Measurements from ENCODE around the gene MCF2L2. TPM values are rescaled to one million over a fixed set of nuclear protein-coding genes. Genes with fewer than 3 reads are reported as not detected.

The MCF2L2 gene
- total and polyA plus RNA-seq, 2 donors (not counting 1 experiment from before 2014, with no cell fraction given): 0.03 to 1.6 TPM

DNA sequence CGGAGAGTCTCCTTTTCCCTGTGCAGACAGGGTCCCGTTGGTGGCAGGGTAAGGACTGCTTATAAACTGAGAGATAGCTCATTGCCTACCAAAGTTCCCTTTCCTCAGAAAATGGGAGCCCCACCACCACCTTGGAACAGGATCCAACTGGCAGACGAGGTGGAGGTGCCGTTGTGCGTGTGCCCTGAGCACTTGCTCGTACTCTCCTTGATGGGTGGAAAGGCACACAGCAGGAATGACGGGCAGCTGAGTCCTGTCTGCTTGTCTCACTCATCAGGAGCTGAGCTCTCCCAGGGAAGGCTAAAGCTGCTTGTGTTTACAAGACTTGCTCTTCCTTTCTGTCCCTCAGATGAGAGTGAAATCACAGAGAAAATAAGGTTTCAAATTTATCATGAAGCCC lies 114.7 kb downstream of the MCF2L2 start:
- Mint-ChIP-seq H3K9me3 (ENCODE audit: insufficient read depth) (no peaks in the 10 kb centered on the region), H3K27me3 (no peaks in the 10 kb centered on the region), H3K4me1 (no peaks in the 10 kb centered on the region), H3K27ac (no peak overlapping the region), H3K4me3 (no peak overlapping the region)
- ChIA-PET CTCF (no interaction called here), POLR2A (no interaction called here)
- Histone ChIP-seq H3K9me3 (ENCODE audit: control extremely low read depth in 1 of 3, control insufficient read depth in 2 of 3, insufficient read depth in 1 of 3, low read length in 2 of 3) (no peaks in the 10 kb centered on the region), H3K4me2 (replicated peaks; ENCODE audit: low read depth, low read length, poor library complexity, severe bottlenecking) (no peak overlapping the region), H4K20me1 (ENCODE audit: control insufficient read depth, insufficient read depth, low read length, poor library complexity, severe bottlenecking) (no peaks in the 10 kb centered on the region), H3K27ac (ENCODE audit: low read length in 2 of 2) (no peak overlapping the region), H3K4me3 (ENCODE audit: control extremely low read depth in 1 of 5, extremely low read depth in 1 of 5, insufficient read depth in 1 of 5, low read depth in 2 of 5, low read length in 4 of 5) (no peak overlapping the region), H3K9ac (ENCODE audit: low read length) (no peak overlapping the region), H3K79me2 (ENCODE audit: control insufficient read depth, insufficient read depth, low read length) (no peaks in the 10 kb centered on the region), H3K27me3 (replicated peaks in 1 of 4; ENCODE audit: control extremely low read depth in 1 of 4, control insufficient read depth in 3 of 4, insufficient read depth in 4 of 4, low read length in 3 of 4) (peaks cover 0 to under 1% (median 0%) of the 10 kb centered on the region in 4 experiments), H3K36me3 (replicated peaks in 1 of 2; ENCODE audit: control extremely low read depth in 1 of 2, control insufficient read depth in 1 of 2, extremely low read depth in 1 of 2, insufficient read depth in 2 of 2, low read length in 1 of 2) (no peaks in the 10 kb centered on the region), H2AFZ (ENCODE audit: insufficient read depth, low read depth, low read length, poor library complexity, severe bottlenecking) (no peak overlapping the region), H3K4me1 (ENCODE audit: control insufficient read depth in 2 of 2, insufficient read depth in 2 of 2, low read length in 2 of 2) (no peaks in the 10 kb centered on the region)
- no peak for TF ChIP-seq EZH2 (IDR thresholded peaks at IDR 0.05; ENCODE audit: borderline replicate concordance, insufficient read depth, low read depth, low read length, poor library complexity, severe bottlenecking)
- TF ChIP-seq, protein P1, sequence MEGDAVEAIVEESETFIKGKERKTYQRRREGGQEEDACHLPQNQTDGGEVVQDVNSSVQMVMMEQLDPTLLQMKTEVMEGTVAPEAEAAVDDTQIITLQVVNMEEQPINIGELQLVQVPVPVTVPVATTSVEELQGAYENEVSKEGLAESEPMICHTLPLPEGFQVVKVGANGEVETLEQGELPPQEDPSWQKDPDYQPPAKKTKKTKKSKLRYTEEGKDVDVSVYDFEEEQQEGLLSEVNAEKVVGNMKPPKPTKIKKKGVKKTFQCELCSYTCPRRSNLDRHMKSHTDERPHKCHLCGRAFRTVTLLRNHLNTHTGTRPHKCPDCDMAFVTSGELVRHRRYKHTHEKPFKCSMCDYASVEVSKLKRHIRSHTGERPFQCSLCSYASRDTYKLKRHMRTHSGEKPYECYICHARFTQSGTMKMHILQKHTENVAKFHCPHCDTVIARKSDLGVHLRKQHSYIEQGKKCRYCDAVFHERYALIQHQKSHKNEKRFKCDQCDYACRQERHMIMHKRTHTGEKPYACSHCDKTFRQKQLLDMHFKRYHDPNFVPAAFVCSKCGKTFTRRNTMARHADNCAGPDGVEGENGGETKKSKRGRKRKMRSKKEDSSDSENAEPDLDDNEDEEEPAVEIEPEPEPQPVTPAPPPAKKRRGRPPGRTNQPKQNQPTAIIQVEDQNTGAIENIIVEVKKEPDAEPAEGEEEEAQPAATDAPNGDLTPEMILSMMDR (IDR thresholded peaks at IDR 0.05): no peak
- ATAC-seq (ENCODE audit: low read depth) (no peak), DNase-seq (no peak)
- intact Hi-C loops (cut with micrococcal nuclease): no loop called here
- 98% methylated on average over 6 of the region's 7 CpGs for WGBS (ENCODE audit: insufficient coverage)

DNA sequence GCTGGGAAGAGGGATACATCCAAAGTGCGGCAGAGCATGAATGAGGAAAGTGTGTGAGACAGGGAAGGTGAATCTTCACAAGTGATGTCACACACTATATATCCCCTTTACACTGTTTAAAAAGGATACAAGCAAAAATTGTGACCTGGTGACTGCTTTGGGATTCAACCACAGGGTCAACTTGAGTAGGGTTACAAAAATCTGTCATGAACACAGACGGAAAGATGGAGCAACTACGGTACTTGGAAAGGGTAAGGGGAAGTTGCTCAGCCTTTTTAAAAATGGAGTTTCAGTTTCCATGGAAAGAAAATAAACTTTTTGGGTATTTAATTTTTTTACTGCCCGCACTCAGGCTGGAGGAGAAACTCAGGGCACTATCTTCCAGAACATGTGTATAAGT lies 115.1 kb downstream of the MCF2L2 start:
- ChIA-PET CTCF (no interaction called here), POLR2A (no interaction called here)
- ATAC-seq (ENCODE audit: low read depth): no peak
- Histone ChIP-seq H4K20me1 (ENCODE audit: control insufficient read depth, insufficient read depth, low read length, poor library complexity, severe bottlenecking) (no peaks in the 10 kb centered on the region), H3K4me2 (replicated peaks; ENCODE audit: low read depth, low read length, poor library complexity, severe bottlenecking) (no peak overlapping the region), H3K4me1 (ENCODE audit: control insufficient read depth in 2 of 2, insufficient read depth in 2 of 2, low read length in 2 of 2) (no peaks in the 10 kb centered on the region), H3K27me3 (replicated peaks in 1 of 4; ENCODE audit: control extremely low read depth in 1 of 4, control insufficient read depth in 3 of 4, insufficient read depth in 4 of 4, low read length in 3 of 4) (peaks cover 0 to 3% (median 0%) of the 10 kb centered on the region in 4 experiments), H3K36me3 (replicated peaks in 1 of 2; ENCODE audit: control extremely low read depth in 1 of 2, control insufficient read depth in 1 of 2, extremely low read depth in 1 of 2, insufficient read depth in 2 of 2, low read length in 1 of 2) (no peaks in the 10 kb centered on the region), H2AFZ (ENCODE audit: insufficient read depth, low read depth, low read length, poor library complexity, severe bottlenecking) (no peak overlapping the region), H3K9ac (ENCODE audit: low read length) (no peak overlapping the region), H3K27ac (ENCODE audit: low read length in 2 of 2) (no peak overlapping the region), H3K9me3 (ENCODE audit: control extremely low read depth in 1 of 3, control insufficient read depth in 2 of 3, insufficient read depth in 1 of 3, low read length in 2 of 3) (no peaks in the 10 kb centered on the region), H3K4me3 (ENCODE audit: control extremely low read depth in 1 of 5, extremely low read depth in 1 of 5, insufficient read depth in 1 of 5, low read depth in 2 of 5, low read length in 4 of 5) (no peak overlapping the region), H3K79me2 (ENCODE audit: control insufficient read depth, insufficient read depth, low read length) (no peaks in the 10 kb centered on the region)
- H3K27me3 Mint-ChIP-seq: no peaks in the 10 kb centered on the region
- no peaks in the 10 kb centered on the region for H3K9me3 Mint-ChIP-seq (ENCODE audit: insufficient read depth)
- H3K4me3 Mint-ChIP-seq: no peak overlapping the region
- intact Hi-C loops (cut with micrococcal nuclease): no loop called here
- no peaks in the 10 kb centered on the region for H3K4me1 Mint-ChIP-seq
- no peak for DNase-seq
- H3K27ac Mint-ChIP-seq: no peak overlapping the region
- TF ChIP-seq, protein P1 (IDR thresholded peaks at IDR 0.05): no peak
- no peak for TF ChIP-seq EZH2 (IDR thresholded peaks at IDR 0.05; ENCODE audit: borderline replicate concordance, insufficient read depth, low read depth, low read length, poor library complexity, severe bottlenecking)
- 79% methylated on average over 2 of the region's 4 CpGs for WGBS (ENCODE audit: insufficient coverage)

All from B cell (primary cell).